Nephron (organoid): ENCODE data around the gene ZNF497.
"Not testable (repeated sequence)": the region's sequence is repeated elsewhere in the genome, so short reads cannot be mapped to it uniquely, and the experiment has no call there.

ENCODE experiments used
- H3K27ac Mint-ChIP-seq, 3 experiments: 2 replicates each; pipeline ENCODE4 v1.8.0; 2020; ENCODE audit warnings: mixed read lengths in 3 of 3, mild to moderate bottlenecking in 2 of 3, moderate library complexity in 1 of 3
- H3K27me3 Mint-ChIP-seq: 2 replicates; pipeline ENCODE4 v1.8.0; 2021; ENCODE audit warnings: low read depth, mild to moderate bottlenecking, moderate library complexity, mixed read lengths
- H3K36me3 Mint-ChIP-seq: 2 replicates; pipeline ENCODE4 v1.8.0; 2020; ENCODE audit warnings: low read depth, mixed read lengths
- H3K4me1 Mint-ChIP-seq: 2 replicates; pipeline ENCODE4 v1.8.0; 2020; ENCODE audit warnings: mixed read lengths
- H3K4me3 Mint-ChIP-seq, 3 experiments: 2 replicates each; pipeline ENCODE4 v1.8.0; 2020; ENCODE audit warnings: mild to moderate bottlenecking in 3 of 3, mixed read lengths in 3 of 3, moderate library complexity in 2 of 3
- H3K9me3 Mint-ChIP-seq: 2 replicates; pipeline ENCODE4 v1.8.0; 2020; ENCODE audit warnings: mixed read lengths
- TF ChIP-seq, protein P1 (sequence below), 3 experiments: fragments of 200-600 bp; sonication (generic); IDR thresholded peaks; one replicate each; pipeline ENCODE4 v1.5.0; 2021; ENCODE audit warnings: antibody characterized with exemption in 3 of 3; ENCODE audit not compliant: unreplicated experiment in 3 of 3

Gene ZNF497

DNA sequence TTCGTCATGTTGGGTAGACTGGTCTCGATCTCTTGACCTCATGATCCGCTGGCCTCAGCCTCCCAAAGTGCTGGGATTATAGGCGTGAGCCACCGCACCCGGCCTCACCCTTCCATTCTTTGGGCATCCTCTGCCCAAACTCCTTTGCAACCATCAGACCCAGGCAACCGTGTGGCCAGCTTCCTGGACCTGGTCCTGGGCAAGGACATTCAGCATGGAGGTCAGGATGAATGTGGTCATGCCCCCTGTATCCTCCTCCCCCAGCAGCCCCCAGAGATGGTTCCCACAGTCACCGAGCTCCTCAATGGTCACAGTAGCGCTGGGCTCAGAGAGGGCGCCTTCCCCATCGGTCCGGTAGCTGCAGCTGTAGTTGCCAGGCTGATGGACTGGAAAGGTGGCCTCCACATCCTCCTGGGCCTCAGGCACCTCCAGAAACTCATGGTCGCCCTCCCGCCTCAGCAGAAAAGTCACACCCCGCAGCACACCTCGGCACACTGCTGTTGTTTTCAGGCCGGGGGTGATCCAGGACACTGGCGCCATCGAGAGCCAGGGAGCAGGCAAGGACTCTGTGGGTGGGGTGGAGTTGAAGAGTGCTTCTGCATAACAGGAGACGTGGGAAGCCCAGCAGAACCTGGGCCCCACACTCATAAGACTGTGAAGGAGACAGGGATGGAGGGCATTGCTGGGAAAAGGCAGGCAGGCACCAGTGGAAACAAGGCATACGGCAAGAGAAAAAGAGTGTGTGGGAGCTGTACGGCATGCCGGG, 10.4 kb downstream of the ZNF497 start:
- no peak overlapping the region for H3K4me3 Mint-ChIP-seq
- no peaks in the 10 kb centered on the region for H3K27me3 Mint-ChIP-seq
- no peaks in the 10 kb centered on the region for H3K9me3 Mint-ChIP-seq
- TF ChIP-seq, protein P1, sequence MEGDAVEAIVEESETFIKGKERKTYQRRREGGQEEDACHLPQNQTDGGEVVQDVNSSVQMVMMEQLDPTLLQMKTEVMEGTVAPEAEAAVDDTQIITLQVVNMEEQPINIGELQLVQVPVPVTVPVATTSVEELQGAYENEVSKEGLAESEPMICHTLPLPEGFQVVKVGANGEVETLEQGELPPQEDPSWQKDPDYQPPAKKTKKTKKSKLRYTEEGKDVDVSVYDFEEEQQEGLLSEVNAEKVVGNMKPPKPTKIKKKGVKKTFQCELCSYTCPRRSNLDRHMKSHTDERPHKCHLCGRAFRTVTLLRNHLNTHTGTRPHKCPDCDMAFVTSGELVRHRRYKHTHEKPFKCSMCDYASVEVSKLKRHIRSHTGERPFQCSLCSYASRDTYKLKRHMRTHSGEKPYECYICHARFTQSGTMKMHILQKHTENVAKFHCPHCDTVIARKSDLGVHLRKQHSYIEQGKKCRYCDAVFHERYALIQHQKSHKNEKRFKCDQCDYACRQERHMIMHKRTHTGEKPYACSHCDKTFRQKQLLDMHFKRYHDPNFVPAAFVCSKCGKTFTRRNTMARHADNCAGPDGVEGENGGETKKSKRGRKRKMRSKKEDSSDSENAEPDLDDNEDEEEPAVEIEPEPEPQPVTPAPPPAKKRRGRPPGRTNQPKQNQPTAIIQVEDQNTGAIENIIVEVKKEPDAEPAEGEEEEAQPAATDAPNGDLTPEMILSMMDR (IDR thresholded peaks at IDR 0.05; ENCODE audit: unreplicated experiment in 3 of 3), result no peak
- H3K4me1 Mint-ChIP-seq, result peaks cover 4% of the 10 kb centered on the region
- H3K36me3 Mint-ChIP-seq, result peaks cover 8% of the 10 kb centered on the region
- H3K27ac Mint-ChIP-seq, result no peak overlapping the region

DNA sequence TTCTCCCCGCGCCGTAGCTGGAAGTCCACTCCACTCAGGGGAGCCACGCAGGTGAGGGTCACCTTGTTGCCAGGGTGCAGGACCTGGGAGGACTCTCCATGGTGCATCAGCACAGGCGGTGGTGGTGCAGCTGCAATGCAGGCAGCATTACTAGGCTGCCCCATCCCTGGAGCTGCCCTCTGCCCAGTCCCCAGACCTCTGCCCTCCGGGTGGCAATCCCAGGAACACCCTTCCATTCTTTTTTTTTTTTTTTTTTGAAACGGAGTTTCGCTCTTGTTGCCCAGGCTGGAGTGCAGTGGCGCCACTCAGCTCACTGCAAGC, 11.0 kb downstream of the ZNF497 start:
- Mint-ChIP-seq H3K27ac (no peak overlapping the region), H3K9me3 (no peaks in the 10 kb centered on the region), H3K27me3 (no peaks in the 10 kb centered on the region), H3K4me1 (peaks cover 4% of the 10 kb centered on the region), H3K4me3 (peak overlapping the region in 2 of 3 experiments; percentile 30 to 42), H3K36me3 (peaks cover 8% of the 10 kb centered on the region)
- TF ChIP-seq, protein P1 (IDR thresholded peaks at IDR 0.05; ENCODE audit: unreplicated experiment in 3 of 3), result no peak

GRCh38 chr19:58350871-58351557, 11.5 kb downstream of the ZNF497 start:
- Mint-ChIP-seq H3K27ac (no peak overlapping the region), H3K4me3 (peak overlapping the region; percentile 9 to 42 (median 30)), H3K27me3 (no peaks in the 10 kb centered on the region), H3K4me1 (peaks cover 5% of the 10 kb centered on the region), H3K9me3 (no peaks in the 10 kb centered on the region), H3K36me3 (peaks cover 8% of the 10 kb centered on the region)
- TF ChIP-seq, protein P1 (IDR thresholded peaks at IDR 0.05; ENCODE audit: unreplicated experiment in 3 of 3), result no peak

DNA sequence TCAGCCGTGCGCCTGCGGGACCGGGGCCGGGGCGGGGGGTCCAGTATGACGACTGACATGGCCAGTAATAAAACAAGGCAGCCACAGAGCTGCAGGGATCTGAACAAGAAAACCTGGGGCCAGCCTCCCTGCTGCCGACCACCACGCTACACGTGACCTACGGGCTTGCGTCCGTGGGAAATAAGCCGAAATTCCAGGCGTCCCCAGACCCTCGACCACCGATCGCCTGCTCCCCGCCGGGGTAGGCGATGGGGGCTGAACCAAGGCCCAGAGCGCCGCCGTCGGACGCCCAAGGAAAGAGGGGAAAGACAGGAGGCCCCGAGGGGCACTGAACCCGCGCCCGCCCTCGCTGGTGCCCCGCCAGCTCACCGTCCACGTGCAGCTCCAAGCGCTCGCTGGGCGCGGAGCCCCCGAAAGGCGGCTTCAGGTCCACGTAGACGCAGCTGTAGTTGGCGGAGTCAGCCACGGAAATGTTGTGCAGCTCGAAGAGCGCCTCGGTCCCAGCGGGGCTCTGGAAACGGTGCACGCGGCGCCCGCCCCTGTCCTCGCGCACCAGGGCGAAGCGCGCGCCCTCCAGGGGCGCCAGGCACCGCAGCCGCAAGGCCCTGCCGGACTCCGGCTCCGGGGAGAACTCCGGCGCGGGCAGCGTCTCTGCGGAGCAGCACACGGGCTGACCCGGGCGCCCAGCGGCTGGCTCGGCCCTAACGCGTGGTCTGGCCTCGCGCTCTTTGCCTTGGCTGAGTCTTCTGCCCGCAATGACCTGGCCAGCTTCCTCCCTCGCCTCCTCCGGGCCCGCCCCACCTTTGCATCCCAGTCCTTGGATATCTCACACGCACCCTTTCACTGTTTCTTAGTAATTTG, 12.3 kb downstream of the ZNF497 start:
- H3K27me3 Mint-ChIP-seq, result no peaks in the 10 kb centered on the region
- TF ChIP-seq, protein P1 (IDR thresholded peaks at IDR 0.05; ENCODE audit: unreplicated experiment in 3 of 3), result no peak
- peaks cover 5% of the 10 kb centered on the region for H3K36me3 Mint-ChIP-seq
- no peak overlapping the region for H3K27ac Mint-ChIP-seq
- H3K9me3 Mint-ChIP-seq, result no peaks in the 10 kb centered on the region
- peaks cover 11% of the 10 kb centered on the region for H3K4me1 Mint-ChIP-seq
- peak overlapping the region in 2 of 3 experiments; percentile 9 to 34 for H3K4me3 Mint-ChIP-seq

GRCh38 chr19:58349590-58349989, 13.0 kb downstream of the ZNF497 start:
- peak overlapping the region in 2 of 3 experiments; percentile 36 to 37 for H3K4me3 Mint-ChIP-seq
- peaks cover 4% of the 10 kb centered on the region for H3K36me3 Mint-ChIP-seq
- H3K4me1 Mint-ChIP-seq, result peaks cover 11% of the 10 kb centered on the region
- TF ChIP-seq, protein P1 (IDR thresholded peaks at IDR 0.05; ENCODE audit: unreplicated experiment in 3 of 3), result no peak
- no peak overlapping the region for H3K27ac Mint-ChIP-seq
- H3K9me3 Mint-ChIP-seq, result no peaks in the 10 kb centered on the region
- no peaks in the 10 kb centered on the region for H3K27me3 Mint-ChIP-seq

DNA sequence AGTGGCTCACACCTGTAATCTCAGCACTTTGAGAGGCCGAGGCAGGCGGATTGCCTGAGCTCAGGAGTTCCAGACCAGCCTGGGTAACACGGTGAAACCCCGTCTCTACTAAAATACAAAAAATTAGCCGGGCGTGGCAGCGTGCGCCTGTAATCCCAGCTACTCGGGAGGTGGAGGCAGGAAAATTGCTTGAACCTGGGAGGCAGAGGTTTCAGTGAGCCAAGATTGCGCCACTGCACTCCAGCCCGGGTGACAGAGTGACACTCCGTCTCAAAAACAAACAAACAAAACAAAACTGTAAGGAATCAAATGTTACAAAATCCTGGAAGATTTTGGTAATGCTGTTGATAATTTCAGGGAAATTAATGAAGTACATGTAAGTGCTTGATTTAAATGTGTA, 14.5 kb downstream of the ZNF497 start:
- Mint-ChIP-seq H3K4me3 (peak overlapping the region; percentile 95 to 97 (median 97)), H3K27ac (peak overlapping the region in 1 of 3 experiments; percentile 73), H3K4me1 (peaks cover 11% of the 10 kb centered on the region)
- not testable (repeated sequence) for H3K9me3 Mint-ChIP-seq, H3K36me3 Mint-ChIP-seq, H3K27me3 Mint-ChIP-seq
